Hippocampal formation (tissue), 2 donors: ENCODE measurements around the gene ATP9B.
A peak's percentile ranks its signal among the peaks of the same experiment; 100 is the strongest.

Experiments
- DNase-seq, 2 donors: peaks; one replicate each; lab custom pipeline; 2025; lab: John Stamatoyannopoulos, UW

ATP9B gene

GRCh38 chr18:79380816-79381806, 311.9 kb downstream of the ATP9B start:
- DNase-seq = peak in 1 of 2 donors; percentile 58

- DNase-seq = no peak
These were observed 312.7 kb downstream of the ATP9B start for GRCh38 chr18:79381811-79382311.

- no peak for DNase-seq
These were observed 313.6 kb downstream of the ATP9B start for GRCh38 chr18:79382681-79383387.

GRCh38 chr18:79383388-79384056, 314.3 kb downstream of the ATP9B start:
- DNase-seq = no peak

- DNase-seq = no peak
These were observed 315.1 kb downstream of the ATP9B start for GRCh38 chr18:79384151-79384807.

- DNase-seq = no peak
These were observed 315.6 kb downstream of the ATP9B start for GRCh38 chr18:79384834-79385233.

GRCh38 chr18:79385326-79385707, 316.1 kb downstream of the ATP9B start:
- DNase-seq = no peak

GRCh38 chr18:79385708-79386341, 316.6 kb downstream of the ATP9B start:
- DNase-seq = no peak

GRCh38 chr18:79386547-79386946, 317.4 kb downstream of the ATP9B start:
- no peak for DNase-seq

- DNase-seq = no peak
These were observed 318.0 kb downstream of the ATP9B start for GRCh38 chr18:79387214-79387613.

GRCh38 chr18:79387615-79388014, 318.4 kb downstream of the ATP9B start:
- no peak for DNase-seq

GRCh38 chr18:79388043-79388442, 318.8 kb downstream of the ATP9B start:
- DNase-seq = no peak

- DNase-seq = no peak
These were observed 320.5 kb downstream of the ATP9B start for GRCh38 chr18:79389689-79390088.

GRCh38 chr18:79392226-79392625, 323.0 kb downstream of the ATP9B start:
- no peak for DNase-seq

- no peak for DNase-seq
These were observed 324.0 kb downstream of the ATP9B start for GRCh38 chr18:79393181-79393634.

GRCh38 chr18:79393635-79394533, 324.7 kb downstream of the ATP9B start:
- DNase-seq = peak; percentile 20 to 53

GRCh38 chr18:79394534-79395307, 325.5 kb downstream of the ATP9B start:
- DNase-seq = no peak

- no peak for DNase-seq
These were observed 326.1 kb downstream of the ATP9B start for GRCh38 chr18:79395308-79395640.

- DNase-seq = no peak
These were observed 326.7 kb downstream of the ATP9B start, which contains the start of gene NFATC1 for GRCh38 chr18:79395761-79396404. Gene NFATC1 (plus strand): TSS chr18:79395930. CDS start chr18:79396225, 295 bp downstream.
